CD4-positive, CD25-positive, alpha-beta regulatory T cell (primary cell): ENCODE data around the gene IQSEC3. TPM values are rescaled to one million over a fixed set of nuclear protein-coding genes. Genes with fewer than 3 reads are reported as not detected.

Source experiments
- ATAC-seq, 2 donors: fragments of 150-1000 bp; cut with Tn5 transposase; one replicate each; pipeline ENCODE4 v1.10.0; 2021; ENCODE audit warnings: low read depth in 2 of 2, moderate number of reproducible peaks in 2 of 2, moderate library complexity in 1 of 2
- DNase-seq, 3 donors: peaks; one replicate each; pipeline versions ENCODE4 v3.0.0 to v3.0.0-alpha.2; 2012 to 2022; ENCODE audit warnings: mixed read lengths in 1 of 3
- H3K27ac ChIP-seq: one replicate; pipeline ENCODE4 v1.7.0; 2013; ENCODE audit warnings: mild to moderate bottlenecking, low read length; ENCODE audit not compliant: insufficient read depth, poor library complexity, severe bottlenecking
- H3K27me3 ChIP-seq: one replicate; pipeline ENCODE4 v1.7.0; 2013; ENCODE audit warnings: low read length; ENCODE audit not compliant: control insufficient read depth, insufficient read depth
- H3K36me3 ChIP-seq: one replicate; pipeline ENCODE4 v1.7.0; 2013; ENCODE audit warnings: mild to moderate bottlenecking, low read length, moderate library complexity; ENCODE audit not compliant: control insufficient read depth, insufficient read depth
- H3K4me1 ChIP-seq: 2 replicates; pipeline ENCODE4 v1.7.0; 2013; ENCODE audit warnings: mild to moderate bottlenecking, low read length; ENCODE audit not compliant: insufficient read depth, control insufficient read depth, poor library complexity, severe bottlenecking
- H3K4me3 ChIP-seq: one replicate; pipeline ENCODE4 v1.7.0; 2013; ENCODE audit warnings: low read depth, mild to moderate bottlenecking, low read length, moderate library complexity
- H3K9me3 ChIP-seq, 2 experiments: 1 replicate in 1 of 2; 2 replicates in 1 of 2; pipeline ENCODE4 v1.7.0; 2013; ENCODE audit warnings: low read length in 2 of 2, mild to moderate bottlenecking in 1 of 2, moderate library complexity in 1 of 2; ENCODE audit not compliant: control insufficient read depth in 2 of 2
- H3K27ac Mint-ChIP-seq, 3 donors: one replicate each; pipeline ENCODE4 v1.8.0; 2020 to 2022; ENCODE audit warnings: mild to moderate bottlenecking in 3 of 3, mixed read lengths in 3 of 3, moderate library complexity in 2 of 3
- H3K27me3 Mint-ChIP-seq: one replicate; pipeline ENCODE4 v1.8.0; 2022; ENCODE audit warnings: mild to moderate bottlenecking, mixed read lengths
- H3K36me3 Mint-ChIP-seq: one replicate; pipeline ENCODE4 v1.8.0; 2020; ENCODE audit warnings: mixed read lengths
- H3K4me1 Mint-ChIP-seq, 4 donors: one replicate each; pipeline ENCODE4 v1.8.0; 2020 to 2022; ENCODE audit warnings: mixed read lengths in 4 of 4, mild to moderate bottlenecking in 1 of 4
- H3K4me3 Mint-ChIP-seq, 4 donors: one replicate each; pipeline ENCODE4 v1.8.0; 2020 to 2022; ENCODE audit warnings: mild to moderate bottlenecking in 4 of 4, mixed read lengths in 4 of 4, moderate library complexity in 3 of 4
- H3K9me3 Mint-ChIP-seq, 7 donors: one replicate each; pipeline ENCODE4 v1.8.0; 2020 to 2022; ENCODE audit warnings: mixed read lengths in 7 of 7, mild to moderate bottlenecking in 3 of 7, moderate library complexity in 2 of 7
- polyA plus RNA-seq, 4 donors: library from polyadenylated mRNA; unstranded; fragments of 300-500 nt; fragmentation: Illumina TruSeq; gene quantifications; one replicate each; pipeline ENCODE4 v1.2.3, GENCODE V29; 2021
- total RNA-seq: library from RNA; stranded (reverse); gene quantifications from one replicate; pipeline ENCODE4 v1.2.3, GENCODE V29; 2022

The IQSEC3 gene
- total and polyA plus RNA-seq, 5 donors from 2014 or later, result 0.05 to 0.15 TPM; not detected in 3

DNA sequence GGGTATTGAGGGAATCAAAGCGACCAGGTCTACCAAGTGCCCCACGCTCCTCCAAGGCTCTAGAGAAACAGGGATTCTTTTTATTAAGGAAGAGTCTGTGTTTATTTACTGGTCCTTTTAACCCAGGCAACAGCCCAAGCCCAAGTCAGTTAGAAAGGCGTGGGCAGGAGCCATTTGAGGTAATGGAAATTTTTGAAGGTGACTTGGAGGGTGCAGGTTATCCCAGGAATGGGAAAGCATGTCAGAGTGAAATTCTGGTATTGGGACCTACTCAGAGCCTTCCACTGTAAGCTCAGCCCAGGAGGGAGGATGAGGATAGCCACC is 144.5 kb downstream of the IQSEC3 start:
- Histone ChIP-seq H3K36me3 (no peaks in the 10 kb centered on the region), H3K27ac (no peak overlapping the region), H3K27me3 (peaks cover 3% of the 10 kb centered on the region), H3K4me1 (peaks cover 4% of the 10 kb centered on the region), H3K4me3 (no peak overlapping the region), H3K9me3 (no peaks in the 10 kb centered on the region)
- no peak overlapping the region for H3K4me3 Mint-ChIP-seq
- no peaks in the 10 kb centered on the region for H3K36me3 Mint-ChIP-seq
- H3K27ac Mint-ChIP-seq, result no peak overlapping the region
- ATAC-seq (no peak), DNase-seq (no peak)
- peaks cover 0 to 2% (median 0%) of the 10 kb centered on the region in 7 donors for H3K9me3 Mint-ChIP-seq
- H3K27me3 Mint-ChIP-seq, result peaks cover 27% of the 10 kb centered on the region
- peaks cover 0 to 6% (median 0%) of the 10 kb centered on the region in 4 donors for H3K4me1 Mint-ChIP-seq

DNA sequence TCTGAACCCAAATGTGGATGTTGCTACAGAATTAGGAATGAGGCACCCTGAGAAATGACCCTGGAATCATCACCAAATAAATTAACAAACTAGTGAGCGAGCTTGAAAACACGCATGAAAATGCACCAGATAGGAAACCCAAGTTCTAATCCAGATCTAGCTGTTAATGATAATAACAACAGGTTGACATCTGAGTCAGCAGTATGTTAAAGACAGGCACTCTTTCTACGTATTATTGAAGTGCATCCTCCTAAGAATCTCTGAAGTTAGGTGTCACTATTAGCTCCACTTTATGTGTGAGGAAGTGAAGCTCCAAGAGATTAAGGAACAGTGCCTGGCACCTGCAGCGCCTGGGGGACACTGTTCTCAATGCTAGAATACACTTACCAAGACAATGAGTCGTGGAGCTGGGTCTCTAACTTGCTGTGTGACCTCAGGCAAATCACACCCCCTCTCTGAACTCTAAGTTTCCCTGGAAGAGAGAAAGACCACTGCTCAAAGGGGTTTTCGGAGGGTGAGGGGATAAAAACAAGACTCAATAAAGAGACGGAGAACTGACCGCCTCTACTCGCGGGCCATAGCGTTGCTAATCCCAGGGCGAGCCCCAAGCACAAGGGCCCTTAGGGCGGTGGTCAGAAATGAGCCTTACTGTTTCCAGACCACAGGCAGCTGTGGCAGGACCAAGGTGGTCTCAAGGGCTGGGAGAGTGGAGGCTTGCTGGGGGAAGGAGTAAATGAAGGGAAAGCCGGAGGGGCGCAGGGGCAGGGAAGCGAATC is 145.3 kb downstream of the IQSEC3 start:
- Histone ChIP-seq H3K27ac (no peak overlapping the region), H3K4me1 (peaks cover 4% of the 10 kb centered on the region), H3K36me3 (no peaks in the 10 kb centered on the region), H3K27me3 (peaks cover 3% of the 10 kb centered on the region), H3K9me3 (no peaks in the 10 kb centered on the region), H3K4me3 (no peak overlapping the region)
- H3K36me3 Mint-ChIP-seq, result no peaks in the 10 kb centered on the region
- H3K27ac Mint-ChIP-seq, result peak overlapping the region in 1 of 3 donors; percentile 29
- H3K4me3 Mint-ChIP-seq, result no peak overlapping the region
- peaks cover 0 to 2% (median 0%) of the 10 kb centered on the region in 7 donors for H3K9me3 Mint-ChIP-seq
- H3K27me3 Mint-ChIP-seq, result peaks cover 31% of the 10 kb centered on the region
- peaks cover 0 to 6% (median 0%) of the 10 kb centered on the region in 4 donors for H3K4me1 Mint-ChIP-seq
- ATAC-seq, result no peak
- no peak for DNase-seq

GRCh38 chr12:212415-212714 is 145.8 kb downstream of the IQSEC3 start:
- Histone ChIP-seq H3K4me3 (no peak overlapping the region), H3K4me1 (peaks cover 4% of the 10 kb centered on the region), H3K36me3 (no peaks in the 10 kb centered on the region), H3K27me3 (peaks cover 3% of the 10 kb centered on the region), H3K9me3 (no peaks in the 10 kb centered on the region), H3K27ac (no peak overlapping the region)
- Mint-ChIP-seq H3K36me3 (no peaks in the 10 kb centered on the region), H3K4me3 (no peak overlapping the region), H3K27ac (no peak overlapping the region), H3K27me3 (peaks cover 33% of the 10 kb centered on the region), H3K9me3 (peaks cover 0 to 2% (median 0%) of the 10 kb centered on the region in 7 donors), H3K4me1 (peaks cover 0 to 6% (median 0%) of the 10 kb centered on the region in 4 donors)
- ATAC-seq (no peak), DNase-seq (no peak)

GRCh38 chr12:212715-213526 is 146.4 kb downstream of the IQSEC3 start:
- DNase-seq, result no peak
- no peaks in the 10 kb centered on the region for H3K27me3 ChIP-seq
- no peak for ATAC-seq
- H3K36me3 ChIP-seq, result no peaks in the 10 kb centered on the region
- peaks cover 0 to 2% (median 0%) of the 10 kb centered on the region in 7 donors for H3K9me3 Mint-ChIP-seq
- H3K4me1 ChIP-seq, result peaks cover 4% of the 10 kb centered on the region
- H3K4me3 Mint-ChIP-seq, result no peak overlapping the region
- no peaks in the 10 kb centered on the region for H3K36me3 Mint-ChIP-seq
- H3K4me1 Mint-ChIP-seq, result peaks cover 0 to 6% (median 0%) of the 10 kb centered on the region in 4 donors
- peaks cover 36% of the 10 kb centered on the region for H3K27me3 Mint-ChIP-seq
- H3K9me3 ChIP-seq, result no peaks in the 10 kb centered on the region
- H3K4me3 ChIP-seq, result no peak overlapping the region
- no peak overlapping the region for H3K27ac Mint-ChIP-seq
- no peak overlapping the region for H3K27ac ChIP-seq

DNA sequence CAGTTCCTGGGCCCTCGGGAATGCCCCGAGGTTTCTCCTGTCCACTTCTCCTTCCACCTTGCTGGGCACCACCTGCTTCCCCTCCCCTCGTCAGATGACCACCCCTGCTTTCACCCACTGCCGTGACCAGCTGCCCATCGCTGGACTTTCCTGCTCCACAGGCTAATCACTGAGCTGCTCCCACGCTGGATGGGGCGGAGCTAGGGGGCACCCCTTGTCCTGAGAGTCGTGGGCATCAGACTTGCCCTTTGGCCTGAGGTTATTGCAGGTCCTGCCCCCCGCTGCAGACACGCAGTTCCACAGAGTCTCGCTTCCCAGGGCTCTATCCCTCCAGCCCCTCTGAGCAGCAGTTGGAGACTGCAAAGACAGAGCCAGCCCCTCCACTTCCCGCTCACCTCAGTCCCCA is 147.0 kb downstream of the IQSEC3 start:
- no peak overlapping the region for H3K4me3 Mint-ChIP-seq
- H3K27me3 Mint-ChIP-seq, result peaks cover 38% of the 10 kb centered on the region
- peaks cover 0 to 6% (median 0%) of the 10 kb centered on the region in 4 donors for H3K4me1 Mint-ChIP-seq
- DNase-seq (no peak), ATAC-seq (no peak)
- H3K27ac ChIP-seq, result no peak overlapping the region
- no peaks in the 10 kb centered on the region for H3K9me3 ChIP-seq
- H3K27me3 ChIP-seq, result no peaks in the 10 kb centered on the region
- no peak overlapping the region for H3K27ac Mint-ChIP-seq
- peaks cover 0 to 2% (median 0%) of the 10 kb centered on the region in 7 donors for H3K9me3 Mint-ChIP-seq
- no peaks in the 10 kb centered on the region for H3K36me3 Mint-ChIP-seq
- H3K4me1 ChIP-seq, result peaks cover 4% of the 10 kb centered on the region
- H3K36me3 ChIP-seq, result no peaks in the 10 kb centered on the region
- no peak overlapping the region for H3K4me3 ChIP-seq

DNA sequence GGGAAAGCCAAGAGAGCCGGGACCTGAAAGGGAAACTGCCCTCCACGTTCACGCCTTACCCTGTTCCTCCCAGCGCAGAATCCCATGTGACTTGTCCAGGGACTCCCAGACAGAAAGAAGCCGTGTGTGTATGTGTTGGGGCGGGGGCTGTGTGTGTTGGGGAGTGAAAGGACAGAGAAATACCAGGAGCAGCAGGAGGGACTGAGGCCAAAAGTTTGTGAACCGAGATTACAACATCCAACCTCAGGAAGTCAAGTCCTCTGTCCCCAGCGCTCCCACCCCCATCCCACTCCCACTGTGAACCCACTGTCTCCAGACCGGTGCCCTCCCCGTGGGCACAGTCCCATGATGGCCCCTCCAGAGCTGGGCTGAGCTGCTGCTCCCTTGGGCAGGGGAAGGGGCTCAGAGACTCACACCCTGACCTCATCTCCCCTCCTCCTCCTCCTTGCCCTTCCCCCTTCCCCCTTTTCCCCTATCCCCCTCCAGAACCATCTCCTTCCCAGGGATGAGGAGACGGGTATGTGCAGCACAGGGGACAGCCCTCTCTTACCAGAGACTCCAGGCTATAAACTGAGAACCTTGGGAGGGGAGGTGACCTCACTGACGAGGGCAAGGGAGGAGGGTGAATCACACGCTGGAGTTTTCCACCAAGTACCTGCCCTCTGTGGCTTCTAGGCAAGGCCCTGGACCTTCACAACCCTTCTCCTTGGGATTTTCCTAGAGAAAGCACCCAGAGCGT is 147.6 kb downstream of the IQSEC3 start, which contains the start of gene SLC6A12:
TSS of gene SLC6A12 (minus strand) at position 155 of the 739 bp plus-strand sequence. CDS start 4,171 bp downstream, outside the sequence.
- Histone ChIP-seq H3K4me1 (peaks cover 4% of the 10 kb centered on the region), H3K36me3 (no peaks in the 10 kb centered on the region), H3K4me3 (no peak within 1 kb of the TSS), H3K9me3 (no peaks in the 10 kb centered on the region), H3K27ac (no peak within 1 kb of the TSS), H3K27me3 (no peaks in the 10 kb centered on the region)
- peak within 1 kb of the TSS in 1 of 3 donors; percentile 48 for H3K27ac Mint-ChIP-seq
- H3K4me1 Mint-ChIP-seq, result peaks cover 0 to 6% (median 0%) of the 10 kb centered on the region in 4 donors
- ATAC-seq (no peak), DNase-seq (no peak)
- peaks cover 35% of the 10 kb centered on the region for H3K27me3 Mint-ChIP-seq
- peaks cover 0 to 2% (median 0%) of the 10 kb centered on the region in 7 donors for H3K9me3 Mint-ChIP-seq
- no peaks in the 10 kb centered on the region for H3K36me3 Mint-ChIP-seq
- no peak within 1 kb of the TSS for H3K4me3 Mint-ChIP-seq

DNA sequence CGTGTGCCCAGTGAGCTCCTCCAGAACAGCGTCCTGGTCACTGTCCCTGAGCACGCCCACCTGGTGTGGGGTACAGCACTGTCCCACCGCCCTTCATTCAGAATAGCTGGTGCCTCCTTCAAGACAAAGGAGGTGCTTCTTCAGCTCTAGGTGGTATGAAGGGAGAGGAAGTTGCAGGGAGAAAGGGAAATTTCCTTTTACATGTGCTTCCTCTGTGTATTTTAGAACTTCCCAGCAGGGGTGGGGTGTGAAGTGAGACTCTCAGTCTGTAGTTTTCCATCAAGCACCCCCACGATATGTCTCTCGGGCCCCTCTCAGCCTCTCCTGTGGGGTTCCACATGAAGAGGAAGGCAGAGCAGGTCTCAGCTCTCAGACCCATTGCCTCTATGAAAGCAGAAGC is 148.5 kb downstream of the IQSEC3 start:
- no peak for DNase-seq
- no peaks in the 10 kb centered on the region for H3K36me3 Mint-ChIP-seq
- Histone ChIP-seq H3K27me3 (no peaks in the 10 kb centered on the region), H3K36me3 (no peaks in the 10 kb centered on the region), H3K4me3 (no peak overlapping the region), H3K27ac (no peak overlapping the region), H3K9me3 (no peaks in the 10 kb centered on the region), H3K4me1 (peaks cover 4% of the 10 kb centered on the region)
- H3K4me3 Mint-ChIP-seq, result no peak overlapping the region
- H3K27me3 Mint-ChIP-seq, result peaks cover 33% of the 10 kb centered on the region
- peaks cover 0 to 2% (median 0%) of the 10 kb centered on the region in 7 donors for H3K9me3 Mint-ChIP-seq
- H3K4me1 Mint-ChIP-seq, result peaks cover 0 to 10% (median 0%) of the 10 kb centered on the region in 4 donors
- no peak overlapping the region for H3K27ac Mint-ChIP-seq
- ATAC-seq, result no peak
